ENCODE measurements around the gene STEAP4.

Gene STEAP4

DNA sequence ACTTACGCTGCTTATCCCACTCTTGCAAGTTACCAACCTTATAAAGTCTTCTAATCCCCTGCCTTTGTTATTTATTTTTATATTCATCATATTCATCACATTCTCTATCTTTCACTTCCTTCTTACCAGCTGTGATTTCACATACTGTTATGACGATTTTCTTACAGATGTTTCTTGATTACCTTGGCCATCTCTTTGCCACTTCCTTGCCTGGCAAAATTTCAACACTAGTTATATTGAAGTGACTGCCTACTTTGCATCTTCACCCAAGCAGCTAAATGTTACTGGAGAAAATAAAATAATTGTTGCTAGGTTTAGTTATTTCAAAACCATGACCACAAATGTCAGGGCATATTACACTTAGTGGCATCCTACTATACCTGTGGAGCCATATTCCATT is 8.8 kb upstream of the STEAP4 start:
- Histone ChIP-seq H3K4me3 (ENCODE audit: low read length) (peak overlapping the region; percentile 35), H3K4me2 (ENCODE audit: low read length) (peak overlapping the region; percentile 61), H4K20me1 (ENCODE audit: insufficient read depth, low read length) (no peaks in the 10 kb centered on the region), H3K79me2 (ENCODE audit: low read length) (no peaks in the 10 kb centered on the region), H2AFZ (ENCODE audit: low read depth, low read length) (no peak overlapping the region), H3K27me3 (ENCODE audit: low read depth, low read length) (no peaks in the 10 kb centered on the region), H3K9ac (ENCODE audit: low read length) (peak overlapping the region; percentile 17; the same call in 1 of the 2 replicates), H3K36me3 (replicated peaks; ENCODE audit: low read depth, low read length) (no peaks in the 10 kb centered on the region), H3K9me3 (ENCODE audit: insufficient read depth, low read length) (no peaks in the 10 kb centered on the region), H3K4me1 (ENCODE audit: low read length) (peaks cover 50% of the 10 kb centered on the region), H3K27ac (ENCODE audit: low read length) (peak overlapping the region; percentile 78)
- TF ChIP-seq, protein P1, sequence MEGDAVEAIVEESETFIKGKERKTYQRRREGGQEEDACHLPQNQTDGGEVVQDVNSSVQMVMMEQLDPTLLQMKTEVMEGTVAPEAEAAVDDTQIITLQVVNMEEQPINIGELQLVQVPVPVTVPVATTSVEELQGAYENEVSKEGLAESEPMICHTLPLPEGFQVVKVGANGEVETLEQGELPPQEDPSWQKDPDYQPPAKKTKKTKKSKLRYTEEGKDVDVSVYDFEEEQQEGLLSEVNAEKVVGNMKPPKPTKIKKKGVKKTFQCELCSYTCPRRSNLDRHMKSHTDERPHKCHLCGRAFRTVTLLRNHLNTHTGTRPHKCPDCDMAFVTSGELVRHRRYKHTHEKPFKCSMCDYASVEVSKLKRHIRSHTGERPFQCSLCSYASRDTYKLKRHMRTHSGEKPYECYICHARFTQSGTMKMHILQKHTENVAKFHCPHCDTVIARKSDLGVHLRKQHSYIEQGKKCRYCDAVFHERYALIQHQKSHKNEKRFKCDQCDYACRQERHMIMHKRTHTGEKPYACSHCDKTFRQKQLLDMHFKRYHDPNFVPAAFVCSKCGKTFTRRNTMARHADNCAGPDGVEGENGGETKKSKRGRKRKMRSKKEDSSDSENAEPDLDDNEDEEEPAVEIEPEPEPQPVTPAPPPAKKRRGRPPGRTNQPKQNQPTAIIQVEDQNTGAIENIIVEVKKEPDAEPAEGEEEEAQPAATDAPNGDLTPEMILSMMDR (IDR thresholded peaks at IDR 0.05; ENCODE audit: low read depth, low read length): no peak
- TF ChIP-seq EZH2phosphoT487 (IDR thresholded peaks at IDR 0.05; ENCODE audit: low read depth): no peak

DNA sequence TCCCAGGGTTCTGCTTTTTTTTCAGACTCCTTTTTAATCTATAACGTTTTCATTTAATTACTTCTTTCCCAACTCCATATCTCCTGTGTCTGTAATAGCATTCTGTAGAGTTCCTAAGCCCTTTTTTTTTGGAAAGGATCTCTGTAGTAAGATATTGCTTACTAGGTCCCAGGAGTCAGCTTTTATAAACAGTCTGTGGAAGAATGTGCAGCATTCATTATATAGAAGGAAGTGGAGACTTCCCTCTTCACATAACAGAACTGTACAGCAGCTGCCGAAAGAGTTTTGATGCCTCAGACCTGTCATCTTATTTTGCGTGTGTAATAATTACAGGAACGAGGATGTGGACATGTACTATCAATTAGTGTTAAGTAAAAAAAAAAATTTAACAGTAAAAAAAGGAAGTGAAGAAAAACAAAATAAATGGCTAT is 7.4 kb upstream of the STEAP4 start:
- Histone ChIP-seq H3K4me3 (ENCODE audit: low read length) (peak overlapping the region; percentile 34), H3K27me3 (ENCODE audit: low read depth, low read length) (no peaks in the 10 kb centered on the region), H4K20me1 (ENCODE audit: insufficient read depth, low read length) (no peaks in the 10 kb centered on the region), H3K36me3 (replicated peaks; ENCODE audit: low read depth, low read length) (no peaks in the 10 kb centered on the region), H3K9me3 (ENCODE audit: insufficient read depth, low read length) (no peaks in the 10 kb centered on the region), H3K27ac (ENCODE audit: low read length) (peak overlapping the region; percentile 78), H3K4me1 (ENCODE audit: low read length) (peaks cover 50% of the 10 kb centered on the region), H3K4me2 (ENCODE audit: low read length) (peak overlapping the region; percentile 61), H3K79me2 (ENCODE audit: low read length) (no peaks in the 10 kb centered on the region), H2AFZ (ENCODE audit: low read depth, low read length) (no peak overlapping the region), H3K9ac (ENCODE audit: low read length) (peak overlapping the region; percentile 46; the same call in 1 of the 2 replicates)
- TF ChIP-seq, protein P1 (IDR thresholded peaks at IDR 0.05; ENCODE audit: low read depth, low read length): no peak
- TF ChIP-seq EZH2phosphoT487 (IDR thresholded peaks at IDR 0.05; ENCODE audit: low read depth): no peak

DNA sequence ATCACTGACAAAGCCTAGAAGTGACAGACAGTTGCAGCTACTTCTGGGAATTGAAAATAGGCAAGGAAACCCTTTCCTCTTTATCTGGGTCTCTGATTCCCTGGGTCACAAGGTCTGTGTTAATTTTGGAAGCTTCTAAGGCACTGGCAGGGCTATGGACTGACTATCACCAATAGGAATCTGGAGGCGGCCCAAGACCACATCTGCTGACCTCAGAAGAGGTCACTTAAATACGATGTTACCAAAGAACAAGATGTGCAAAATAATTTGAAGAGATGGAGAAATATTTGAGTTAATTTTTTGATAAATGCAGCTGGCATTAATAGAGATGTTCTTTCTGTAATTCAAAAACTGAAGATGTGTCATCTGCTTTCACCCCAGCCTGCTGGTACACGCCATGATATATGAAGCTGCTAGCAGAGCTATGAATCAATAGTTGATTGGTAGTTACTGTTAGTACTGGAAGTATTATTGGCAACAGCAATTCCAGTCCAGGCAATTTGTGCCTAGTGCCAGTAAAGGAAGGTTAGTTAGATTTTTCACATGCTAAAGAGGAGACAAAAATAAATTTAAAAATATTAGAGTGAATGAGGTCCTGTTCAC is 5.5 kb upstream of the STEAP4 start:
- Histone ChIP-seq H3K36me3 (replicated peaks; ENCODE audit: low read depth, low read length) (no peaks in the 10 kb centered on the region), H3K79me2 (ENCODE audit: low read length) (no peaks in the 10 kb centered on the region), H3K4me3 (ENCODE audit: low read length) (no peak overlapping the region), H3K4me2 (ENCODE audit: low read length) (no peak overlapping the region), H3K9me3 (ENCODE audit: insufficient read depth, low read length) (no peaks in the 10 kb centered on the region), H2AFZ (ENCODE audit: low read depth, low read length) (0 out of 2 replicates have a peak overlapping the region, but pooled peaks have one; percentile 18), H3K27ac (ENCODE audit: low read length) (no peak overlapping the region), H4K20me1 (ENCODE audit: insufficient read depth, low read length) (no peaks in the 10 kb centered on the region), H3K9ac (ENCODE audit: low read length) (no peak overlapping the region), H3K27me3 (ENCODE audit: low read depth, low read length) (no peaks in the 10 kb centered on the region), H3K4me1 (ENCODE audit: low read length) (peaks cover 50% of the 10 kb centered on the region)
- TF ChIP-seq EZH2phosphoT487 (IDR thresholded peaks at IDR 0.05; ENCODE audit: low read depth): no peak
- TF ChIP-seq, protein P1 (IDR thresholded peaks at IDR 0.05; ENCODE audit: low read depth, low read length): no peak

DNA sequence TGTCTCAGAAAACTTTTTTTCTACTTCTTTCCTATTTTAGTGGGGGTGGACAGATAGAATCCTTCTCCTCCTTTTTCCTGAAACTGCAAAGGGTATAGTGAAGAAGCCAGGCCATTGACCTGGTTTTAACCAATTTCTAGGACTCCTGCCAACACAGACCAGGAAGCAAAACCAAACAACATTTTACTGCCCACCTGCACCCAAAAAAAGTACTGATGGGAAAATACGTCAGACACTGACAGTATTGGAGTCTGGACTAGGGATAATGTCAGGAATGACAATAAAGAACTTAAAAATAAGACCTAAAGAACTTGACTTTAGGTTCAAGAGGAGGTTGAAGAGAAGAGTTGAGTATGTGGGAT is 5.0 kb upstream of the STEAP4 start:
- no peak overlapping the region for H3K4me2 ChIP-seq (ENCODE audit: low read length)
- H3K9me3 ChIP-seq (ENCODE audit: insufficient read depth, low read length): no peaks in the 10 kb centered on the region
- H3K4me3 ChIP-seq (ENCODE audit: low read length): no peak overlapping the region
- no peaks in the 10 kb centered on the region for H3K36me3 ChIP-seq (replicated peaks; ENCODE audit: low read depth, low read length)
- H3K27ac ChIP-seq (ENCODE audit: low read length): no peak overlapping the region
- H3K79me2 ChIP-seq (ENCODE audit: low read length): no peaks in the 10 kb centered on the region
- H3K9ac ChIP-seq (ENCODE audit: low read length): no peak overlapping the region
- H3K4me1 ChIP-seq (ENCODE audit: low read length): peaks cover 50% of the 10 kb centered on the region
- 0 out of 2 replicates have a peak overlapping the region, but pooled peaks have one; percentile 18 for H2AFZ ChIP-seq (ENCODE audit: low read depth, low read length)
- H3K27me3 ChIP-seq (ENCODE audit: low read depth, low read length): no peaks in the 10 kb centered on the region
- H4K20me1 ChIP-seq (ENCODE audit: insufficient read depth, low read length): no peaks in the 10 kb centered on the region
- TF ChIP-seq EZH2phosphoT487 (IDR thresholded peaks at IDR 0.05; ENCODE audit: low read depth): no peak
- TF ChIP-seq, protein P1 (IDR thresholded peaks at IDR 0.05; ENCODE audit: low read depth, low read length): no peak

Measured in OCI-LY3 (cell line).